GM21723 (cell line): Measurements from ENCODE around the gene KIF11.

ENCODE experiments used
- ATAC-seq: cut with Tn5 transposase; IDR thresholded peaks from one replicate; pipeline ENCODE4 v1.9.1; 2021; ENCODE audit warnings: mild to moderate bottlenecking, moderate library complexity; ENCODE audit not compliant: unreplicated experiment

Gene KIF11

GRCh38 chr10:92667078-92667477 is 74.1 kb downstream of the KIF11 start:
- no peak for ATAC-seq

DNA sequence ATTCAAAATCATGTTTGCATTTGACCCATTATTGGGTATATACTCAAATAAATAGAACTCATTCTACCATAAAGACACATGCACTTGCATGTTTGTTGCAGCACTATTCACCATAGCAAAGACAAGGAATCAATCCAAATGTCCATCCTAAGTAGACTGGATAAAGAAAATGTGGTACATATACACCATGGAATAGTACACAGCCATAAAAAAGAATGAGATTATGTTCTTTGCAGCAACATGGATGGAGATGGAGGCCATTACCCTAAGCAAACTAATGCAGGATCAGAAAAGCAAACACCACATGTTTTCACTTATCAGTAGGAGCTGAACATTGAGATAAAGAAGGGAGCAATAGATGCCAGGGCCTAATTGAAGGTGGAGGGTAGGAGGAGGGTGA is 84.8 kb downstream of the KIF11 start:
- ATAC-seq = no peak

DNA sequence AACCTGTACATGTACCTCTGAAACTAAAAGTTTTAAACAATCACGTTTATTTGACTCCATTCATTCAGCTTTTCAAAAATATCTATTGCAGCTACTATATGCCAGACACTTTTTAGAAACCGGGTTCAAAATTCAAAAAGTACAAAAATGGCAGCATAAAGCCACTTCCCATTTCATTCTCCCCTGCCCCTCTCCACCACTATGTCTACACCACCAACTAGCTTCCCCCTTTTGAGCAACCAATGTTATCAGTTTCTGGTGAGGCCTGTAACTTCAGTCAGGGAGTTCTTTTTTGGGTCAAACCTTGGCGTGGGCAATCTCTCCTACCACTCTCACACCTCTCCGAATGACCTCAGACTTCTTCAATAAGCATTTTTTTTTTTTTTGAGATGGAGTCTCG is 85.3 kb downstream of the KIF11 start:
- ATAC-seq = no peak

- no peak for ATAC-seq
Measured at GRCh38 chr10:92681306-92681834, 88.4 kb downstream of the KIF11 start.

GRCh38 chr10:92688573-92688926 is 95.6 kb downstream of the KIF11 start:
- no peak for ATAC-seq

DNA sequence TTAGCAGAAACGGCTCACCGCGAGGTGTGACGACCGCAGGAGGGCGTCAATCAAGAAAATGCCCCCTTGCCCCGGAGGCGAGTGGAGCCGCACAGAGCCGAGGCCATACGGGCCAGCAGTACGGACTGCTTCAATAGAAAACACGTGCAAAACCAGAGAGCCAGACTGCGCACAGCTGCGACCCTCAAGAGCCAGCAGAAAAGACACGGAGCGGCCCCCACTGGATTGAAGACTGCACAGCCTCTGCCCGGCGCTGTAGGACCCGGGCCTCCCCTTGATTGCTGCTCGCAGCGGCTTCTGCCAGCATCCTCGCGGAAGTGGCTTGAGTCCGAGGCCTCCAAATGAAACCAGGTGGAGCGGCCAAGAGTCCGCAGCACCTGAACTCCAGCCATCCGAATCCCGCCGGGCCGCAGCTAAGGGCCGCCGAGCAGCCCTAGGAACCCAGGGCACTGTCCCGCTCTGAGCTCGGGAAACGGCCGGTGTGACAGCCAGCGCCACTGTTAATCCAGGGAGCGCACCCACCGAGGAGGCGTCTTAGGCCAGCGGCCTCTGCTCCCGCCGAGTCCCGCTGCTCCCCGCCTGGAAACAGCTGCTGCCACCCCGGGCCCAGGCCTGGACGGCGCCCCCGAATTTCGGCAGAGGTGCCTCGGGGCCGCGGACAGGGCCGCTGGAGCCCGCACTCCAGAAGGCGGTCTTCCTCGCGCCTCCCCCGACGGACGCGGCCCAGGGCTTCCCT is 96.2 kb downstream of the KIF11 start:
- ATAC-seq = peak; percentile 34

DNA sequence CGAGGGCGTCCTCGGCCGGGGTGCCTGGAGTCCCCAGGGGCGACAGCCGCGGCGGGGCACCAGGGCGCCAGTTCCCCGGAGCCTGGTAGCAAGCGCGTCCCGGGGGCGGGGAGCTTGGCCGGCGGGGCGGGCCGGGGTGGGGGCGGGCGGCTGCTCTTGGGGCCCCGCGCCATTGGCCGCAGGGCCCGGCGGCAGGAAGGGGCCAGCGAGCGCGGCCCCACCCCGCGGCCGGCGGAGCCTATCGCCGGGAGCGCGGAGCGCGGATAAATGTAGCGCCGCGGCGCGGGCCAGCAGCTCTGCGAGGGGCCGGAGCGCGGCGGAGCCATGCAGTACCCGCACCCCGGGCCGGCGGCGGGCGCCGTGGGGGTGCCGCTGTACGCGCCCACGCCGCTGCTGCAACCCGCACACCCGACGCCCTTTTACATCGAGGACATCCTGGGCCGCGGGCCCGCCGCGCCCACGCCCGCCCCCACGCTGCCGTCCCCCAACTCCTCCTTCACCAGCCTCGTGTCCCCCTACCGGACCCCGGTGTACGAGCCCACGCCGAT is 96.8 kb downstream of the KIF11 start, which contains the start of gene HHEX:
HHEX (plus strand) TSS at position 293 of the 548 bp plus-strand sequence; CDS start at position 325, 32 bp downstream.
- peak; percentile 48 for ATAC-seq

DNA sequence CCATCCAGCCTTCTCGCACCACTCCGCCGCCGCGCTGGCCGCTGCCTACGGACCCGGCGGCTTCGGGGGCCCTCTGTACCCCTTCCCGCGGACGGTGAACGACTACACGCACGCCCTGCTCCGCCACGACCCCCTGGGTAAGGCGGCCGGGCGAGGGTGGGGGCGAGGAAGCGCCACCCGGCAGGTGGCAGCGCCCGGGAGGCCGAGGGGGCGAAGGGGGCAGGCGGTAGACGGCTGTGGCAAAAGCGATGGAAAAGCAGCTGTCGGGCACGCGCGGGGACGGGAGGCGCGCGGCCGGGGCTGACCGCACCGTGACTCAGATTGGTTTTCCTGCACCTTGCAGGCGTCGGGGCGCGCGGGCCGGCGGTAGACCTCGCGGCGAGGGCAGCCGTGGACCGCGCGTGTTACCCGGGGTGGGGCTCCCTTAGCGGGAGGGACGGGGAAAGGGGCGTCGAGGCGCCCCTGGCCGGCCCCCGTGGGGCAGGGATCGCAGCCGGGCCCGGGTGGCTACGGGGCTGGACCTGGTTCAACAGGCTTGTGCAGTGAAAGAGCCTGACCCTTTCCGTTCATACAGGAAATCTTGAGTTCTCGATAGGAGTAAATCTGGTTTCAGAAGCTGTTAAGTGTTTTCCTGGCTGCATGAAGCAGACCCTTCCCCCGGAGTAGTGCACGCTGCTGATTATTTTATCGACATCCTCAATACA is 97.4 kb downstream of the KIF11 start:
- ATAC-seq = peak; percentile 49

- ATAC-seq = no peak
Measured at GRCh38 chr10:92690915-92691590, 98.1 kb downstream of the KIF11 start.

DNA sequence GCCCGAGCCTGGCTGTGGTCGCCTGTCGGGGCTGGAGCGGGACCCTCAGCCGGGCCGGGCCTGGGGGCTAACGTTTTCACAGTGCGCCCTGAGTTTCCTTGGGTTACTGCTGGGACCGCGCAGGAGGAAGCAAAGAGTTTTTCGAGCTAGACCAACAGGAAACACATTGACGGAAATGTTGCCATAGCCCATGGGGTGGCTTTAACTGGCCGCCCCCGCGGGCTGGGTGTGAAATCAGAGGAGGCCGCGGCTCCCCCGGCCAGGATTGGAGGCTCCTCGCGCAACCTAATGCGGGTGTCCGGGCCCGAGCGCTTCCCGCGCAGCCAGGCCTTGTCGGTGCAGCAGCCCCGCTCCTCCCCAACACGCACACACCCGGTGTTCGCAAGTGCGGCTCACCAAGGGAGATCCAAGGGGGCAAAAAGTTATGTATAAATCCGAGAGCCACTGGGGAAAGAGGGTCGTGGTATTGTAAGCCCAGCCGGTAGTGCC is 98.7 kb downstream of the KIF11 start:
- ATAC-seq = no peak

- no peak for ATAC-seq
Measured at GRCh38 chr10:92692080-92692671, 99.2 kb downstream of the KIF11 start.

GRCh38 chr10:92692697-92693533 is 100.0 kb downstream of the KIF11 start:
- ATAC-seq = no peak

DNA sequence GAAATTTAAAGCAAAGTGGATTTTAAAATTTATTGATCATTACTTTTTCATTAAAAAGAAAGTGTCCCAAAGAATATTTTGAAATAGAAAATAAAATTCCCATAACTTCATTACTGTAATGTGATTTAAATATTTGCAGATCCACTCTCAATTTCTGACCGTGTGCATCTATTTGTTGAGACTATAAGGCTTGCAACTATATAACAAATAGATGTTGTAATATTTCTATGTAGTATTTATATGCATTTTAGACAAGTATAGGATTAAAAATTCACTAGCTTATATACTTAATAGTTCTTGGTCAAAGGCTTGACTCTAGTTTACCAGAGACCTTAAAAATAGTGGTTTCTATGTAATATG is 100.6 kb downstream of the KIF11 start:
- no peak for ATAC-seq

GRCh38 chr10:92695679-92696605 is 103.0 kb downstream of the KIF11 start:
- ATAC-seq = no peak

- no peak for ATAC-seq
Measured at GRCh38 chr10:92696606-92697383, 103.9 kb downstream of the KIF11 start.

DNA sequence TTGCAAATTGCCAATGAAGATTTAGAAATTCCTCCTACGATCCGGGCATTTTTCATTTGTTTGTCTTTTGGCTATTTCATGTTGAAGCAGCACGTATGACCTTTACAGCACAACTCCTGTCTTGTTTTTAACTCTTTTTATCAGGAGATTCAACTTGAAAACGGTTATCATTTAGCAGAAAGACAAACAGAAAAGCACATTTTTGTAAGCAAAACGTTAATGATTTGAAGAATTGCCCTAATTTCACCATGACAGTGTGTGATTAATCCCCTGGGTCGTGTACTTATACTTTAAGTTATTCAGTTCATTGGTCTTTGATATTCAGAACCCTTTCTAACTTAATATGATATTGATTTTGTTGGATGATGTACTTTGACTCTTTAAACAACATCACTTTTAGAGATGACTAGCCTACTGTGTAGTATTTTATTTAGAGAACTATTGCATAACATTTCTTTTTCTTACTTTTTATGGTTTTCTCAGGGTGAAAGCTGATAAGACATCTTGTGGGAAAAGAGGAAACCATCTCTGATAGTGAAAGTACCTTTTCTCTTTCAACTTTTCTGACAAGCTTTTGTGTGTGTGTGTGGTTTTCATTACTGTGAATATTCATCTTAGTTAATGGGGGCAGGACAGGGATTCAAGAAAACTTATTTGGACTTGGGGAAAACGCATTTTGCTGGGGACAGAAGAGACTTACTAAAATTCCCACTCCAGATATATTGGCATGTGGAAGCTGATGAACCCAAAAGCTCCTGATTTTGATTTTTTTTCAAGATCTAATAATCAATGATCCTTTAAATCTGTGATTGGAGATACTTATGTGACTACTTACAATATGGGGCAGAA is 105.0 kb downstream of the KIF11 start:
- no peak for ATAC-seq

DNA sequence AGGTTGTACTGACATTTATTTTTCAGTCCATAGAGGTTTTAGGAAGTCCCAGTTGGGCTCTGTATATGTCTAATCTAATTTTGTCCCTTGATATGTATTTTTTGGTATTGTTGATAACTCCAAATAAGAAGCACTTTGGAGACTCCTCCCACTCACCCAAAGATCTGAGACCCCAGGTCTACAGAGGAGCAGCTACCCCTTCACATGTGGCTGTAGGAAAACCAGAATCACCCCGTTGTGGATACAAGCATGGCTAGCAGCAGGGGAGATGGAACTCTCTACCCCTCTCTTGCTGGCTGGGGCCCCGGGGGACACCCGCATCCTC is 106.2 kb downstream of the KIF11 start:
- ATAC-seq = no peak
